Activated T-cell treated with anti-CD3 and anti-CD28 coated beads for 24 hours (primary cell): ENCODE measurements around the gene ACTN4.

ENCODE experiments used
- DNase-seq: peaks from one replicate; pipeline ENCODE4 v3.0.0-alpha.2; 2020; ENCODE audit warnings: low read depth

ACTN4 gene

GRCh38 chr19:38661136-38661535 is 13.7 kb downstream of the ACTN4 start:
- DNase-seq: no peak

- no peak for DNase-seq
Measured at GRCh38 chr19:38661996-38662395, 14.5 kb downstream of the ACTN4 start.

DNA sequence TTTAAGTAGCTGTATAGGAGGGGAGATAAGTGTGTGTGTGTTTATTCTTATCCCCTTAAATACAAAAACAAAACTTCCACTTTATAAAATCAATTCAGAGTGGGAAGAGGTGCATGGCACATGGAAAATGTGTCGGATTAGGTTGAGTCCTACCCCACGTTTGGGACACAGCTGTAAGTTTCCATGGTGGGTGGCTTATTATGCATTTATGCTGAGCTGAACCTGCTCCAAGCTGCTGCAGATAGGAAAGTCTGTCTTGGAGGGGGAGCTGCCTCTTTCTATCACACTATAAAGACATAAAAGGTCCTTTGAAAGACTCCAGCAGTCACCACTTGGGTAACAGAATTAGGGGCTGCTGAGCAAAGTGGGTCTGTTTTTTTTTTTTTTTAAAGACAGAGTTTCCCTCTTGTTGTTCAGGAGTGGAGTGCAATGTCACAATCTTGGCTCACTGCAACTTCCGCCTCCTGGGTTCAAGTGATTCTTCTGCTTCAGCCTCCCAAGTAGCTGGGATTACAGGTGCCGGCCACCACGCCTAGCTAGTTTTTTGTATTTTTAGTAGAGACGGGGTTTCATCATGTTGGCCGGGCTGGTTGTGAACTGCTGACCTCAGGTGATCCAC is 15.2 kb downstream of the ACTN4 start:
- DNase-seq: no peak

GRCh38 chr19:38663156-38663651 is 15.8 kb downstream of the ACTN4 start:
- DNase-seq: no peak

DNA sequence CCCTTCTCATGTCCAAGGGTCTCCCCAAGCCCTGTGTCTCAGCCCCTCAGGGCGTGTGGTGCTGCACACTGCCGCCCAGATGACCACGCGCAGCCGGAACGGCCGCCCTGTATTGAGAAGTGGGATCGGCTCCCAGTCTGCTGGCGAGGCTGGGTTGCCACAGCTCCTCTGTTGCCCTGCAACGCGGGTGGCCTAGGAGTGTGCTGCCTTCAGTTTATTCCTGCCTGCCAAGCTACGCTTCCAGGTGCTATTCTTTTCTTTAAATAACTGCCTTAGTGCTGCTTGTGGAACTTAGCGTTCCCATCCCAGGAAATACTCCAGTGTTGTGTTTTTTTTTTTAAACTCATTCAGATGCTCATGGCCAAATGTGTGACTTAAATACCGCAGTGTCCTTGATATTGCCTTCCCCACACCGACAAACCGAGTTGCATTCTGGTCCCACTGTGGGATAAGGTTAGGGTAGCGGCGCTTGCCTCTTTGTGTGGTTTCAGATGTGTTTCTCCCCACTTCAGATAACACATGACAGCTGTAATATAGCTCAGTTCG is 16.6 kb downstream of the ACTN4 start:
- no peak for DNase-seq

- DNase-seq: no peak
Measured at GRCh38 chr19:38664503-38665211, 17.2 kb downstream of the ACTN4 start.

DNA sequence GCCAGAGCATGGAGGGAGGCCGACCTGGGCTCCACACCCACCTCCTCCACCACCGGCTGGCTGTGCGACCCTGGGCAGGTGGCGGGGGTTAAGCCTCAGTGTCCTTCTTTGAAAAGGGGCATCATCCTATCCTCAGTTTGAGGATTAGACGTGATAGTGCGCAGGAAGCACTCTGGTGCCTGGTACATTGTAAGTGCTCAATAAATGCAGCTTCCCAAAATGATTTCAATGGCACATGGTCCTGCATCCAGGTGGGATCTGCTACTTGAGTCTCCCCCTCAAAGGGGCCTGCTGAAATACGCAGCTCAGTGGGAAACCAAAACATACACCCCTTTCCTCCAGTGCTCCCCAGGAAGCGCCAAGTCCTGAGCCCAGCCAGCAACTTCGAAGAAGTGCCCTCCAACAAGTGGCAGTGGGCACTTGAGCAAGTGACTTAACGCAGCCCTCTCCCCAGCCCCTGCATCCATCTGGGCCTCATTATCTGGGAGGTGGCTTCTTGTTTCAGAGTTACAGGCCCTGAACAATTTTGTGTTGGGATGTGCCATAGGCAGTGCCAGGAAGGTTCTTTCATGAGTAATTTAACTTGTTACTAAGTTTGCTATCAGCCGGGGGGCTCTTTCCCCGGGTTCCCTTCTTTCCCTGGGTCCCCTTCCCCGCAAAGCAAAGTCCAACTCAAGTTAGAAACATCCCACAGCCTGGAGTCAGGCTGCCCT is 17.9 kb downstream of the ACTN4 start:
- DNase-seq: no peak

DNA sequence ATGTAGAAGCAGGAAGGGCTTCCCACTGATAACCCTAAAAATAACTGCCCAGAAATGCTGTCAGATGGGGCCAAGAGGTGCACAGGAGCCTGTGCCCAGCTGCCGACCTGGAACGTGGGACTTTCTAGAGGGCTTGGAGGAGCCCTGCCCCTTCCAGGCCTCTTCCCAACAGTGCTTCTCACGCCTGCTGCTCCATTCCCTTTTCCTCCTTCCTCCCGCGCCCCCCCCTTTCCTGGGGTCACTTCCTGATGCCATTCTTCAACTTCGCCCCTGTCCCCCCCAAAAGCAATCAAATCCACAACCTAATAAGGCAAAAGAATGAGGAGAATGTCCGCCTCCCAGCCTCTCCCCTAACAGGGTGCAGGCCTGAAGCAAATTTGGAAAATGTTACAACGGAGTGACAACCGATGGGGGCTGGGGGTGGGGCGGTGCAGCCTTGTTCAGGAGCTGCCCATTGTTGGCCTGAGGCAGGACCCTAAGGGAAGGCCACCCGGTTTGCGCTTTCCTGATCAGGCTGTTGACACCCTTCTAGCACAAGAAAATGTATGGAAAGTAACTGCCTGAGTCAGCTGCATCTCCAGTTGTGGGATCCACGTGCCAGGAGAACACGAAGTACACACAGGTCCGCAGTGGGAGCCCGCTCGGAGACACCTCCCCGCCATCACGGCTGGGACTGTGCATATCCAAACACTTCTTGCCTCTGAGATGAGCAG is 18.7 kb downstream of the ACTN4 start:
- no peak for DNase-seq

DNA sequence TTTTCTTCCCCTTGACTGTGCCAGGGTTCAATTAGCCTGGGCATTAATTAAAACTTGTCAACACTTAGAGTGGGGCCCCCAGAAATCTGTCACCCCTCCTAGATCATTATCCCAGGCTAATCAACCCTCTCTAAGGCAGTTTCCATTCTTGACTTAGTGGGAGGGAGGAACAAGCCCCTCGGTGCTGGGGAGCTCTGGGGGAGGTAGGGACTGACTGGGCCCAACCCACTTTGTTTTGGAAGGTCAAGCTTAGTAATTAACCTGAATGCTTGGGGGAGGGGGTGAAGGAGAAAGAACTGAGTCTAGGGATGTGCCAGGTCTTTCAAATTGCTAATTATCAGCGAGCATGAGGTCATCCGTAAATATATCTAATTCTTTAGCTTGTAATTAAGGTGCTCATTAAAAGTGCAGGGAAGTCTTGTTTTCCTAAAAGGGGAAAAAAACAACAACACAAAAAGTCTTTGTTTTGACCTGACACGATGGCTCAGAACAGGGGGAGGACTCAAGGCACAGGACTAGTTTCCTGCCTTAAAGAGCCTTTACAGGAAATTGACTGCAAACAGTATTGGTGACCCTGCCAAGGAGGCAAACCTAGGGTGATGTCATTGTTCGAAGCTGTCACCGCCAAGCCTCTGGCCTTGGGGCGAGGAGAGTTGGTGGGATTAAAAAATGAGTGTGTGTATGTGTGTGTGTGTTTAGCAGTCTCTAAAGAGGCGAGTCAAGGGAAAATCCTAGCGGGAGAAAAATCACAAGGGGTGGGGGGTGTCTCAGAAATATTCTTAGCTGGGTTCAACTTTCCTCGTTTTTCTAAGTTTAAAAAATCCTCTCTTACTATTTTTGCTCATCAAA is 19.4 kb downstream of the ACTN4 start:
- no peak for DNase-seq

DNA sequence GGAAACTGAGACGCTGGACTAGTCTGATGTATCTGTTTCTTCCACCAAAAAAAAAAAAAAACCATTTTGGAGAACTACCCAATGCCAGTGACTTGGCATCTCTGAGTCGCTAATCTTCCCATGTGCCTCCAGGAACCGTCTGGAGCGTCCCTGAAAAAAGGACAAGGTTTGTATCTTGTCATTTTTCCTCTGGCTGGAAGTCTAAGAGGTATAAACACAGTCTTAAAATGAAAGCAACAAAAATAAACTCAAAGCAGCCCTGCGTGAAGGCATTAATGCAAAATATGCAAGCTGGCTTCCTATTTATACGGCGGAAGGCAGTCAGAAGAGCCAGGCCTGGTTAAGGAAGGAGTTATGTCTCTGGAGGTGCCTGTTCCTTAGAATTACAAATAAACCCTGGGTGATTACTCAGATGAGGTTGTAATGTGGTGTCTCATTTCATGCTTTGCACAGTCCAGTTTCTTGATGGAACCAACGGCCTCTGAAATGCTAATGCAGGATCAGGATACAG is 20.3 kb downstream of the ACTN4 start:
- DNase-seq: no peak

DNA sequence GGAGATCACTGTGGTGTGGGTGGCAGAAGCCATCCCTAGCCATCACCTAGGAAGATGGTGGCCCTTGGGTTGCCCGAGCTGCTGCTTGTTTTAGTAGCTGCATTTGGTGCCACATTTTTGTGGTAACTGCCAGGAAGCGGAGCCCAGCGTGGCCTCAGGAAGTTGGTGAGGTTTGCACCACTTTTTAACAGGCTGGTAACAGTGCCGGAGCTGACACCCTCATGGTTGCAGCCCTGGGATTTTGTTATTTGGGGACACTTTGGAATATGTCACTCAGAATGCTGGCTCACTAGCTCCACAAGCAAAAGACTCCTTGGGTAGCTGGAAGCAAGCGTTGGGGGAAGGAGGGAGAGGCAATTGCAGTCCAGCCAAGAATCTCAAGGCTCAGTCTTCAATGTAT is 22.1 kb downstream of the ACTN4 start:
- DNase-seq: no peak

DNA sequence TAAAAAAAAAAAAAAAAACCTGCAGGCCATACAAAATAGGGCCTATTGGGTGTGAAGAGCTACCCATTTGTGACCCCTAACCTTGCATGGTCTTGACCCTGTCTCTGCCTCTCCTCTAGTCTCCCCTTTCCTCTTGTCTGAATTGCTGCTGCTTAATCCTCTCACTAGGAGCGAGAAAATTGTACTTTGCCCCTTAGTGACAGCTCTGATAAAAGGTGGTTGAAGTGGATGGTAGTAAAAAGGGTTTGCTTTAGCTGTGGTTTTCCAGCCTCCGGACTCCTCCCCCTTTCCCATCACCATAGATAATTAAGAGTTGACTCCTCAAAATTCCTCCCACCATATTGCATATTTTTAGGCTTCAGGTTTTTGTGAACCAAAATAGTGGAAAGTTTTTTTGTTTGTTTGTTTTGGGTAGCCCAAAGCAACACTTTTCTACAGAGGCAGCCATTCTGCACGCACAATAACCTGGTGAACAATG is 23.5 kb downstream of the ACTN4 start:
- DNase-seq: no peak

- no peak for DNase-seq
Measured at GRCh38 chr19:38671654-38672053, 24.2 kb downstream of the ACTN4 start.

DNA sequence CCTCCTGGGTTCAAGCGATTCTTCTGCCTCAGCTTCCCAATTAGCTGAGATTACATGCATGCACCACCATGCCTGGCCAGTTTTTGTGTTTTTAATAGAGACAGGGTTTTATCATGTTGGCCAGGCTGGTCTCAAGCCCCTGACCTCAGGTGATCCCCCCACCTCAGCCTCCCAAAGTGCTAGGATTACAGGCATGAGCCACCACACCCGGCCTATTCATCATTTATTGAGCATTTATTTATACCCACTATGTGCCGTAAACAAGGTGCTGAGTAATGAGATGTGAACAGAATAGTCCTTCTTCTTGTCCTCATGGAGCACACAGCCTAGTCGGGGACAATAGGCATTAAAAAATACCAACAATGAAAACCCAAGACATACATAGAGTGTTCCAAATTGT is 25.6 kb downstream of the ACTN4 start:
- no peak for DNase-seq

DNA sequence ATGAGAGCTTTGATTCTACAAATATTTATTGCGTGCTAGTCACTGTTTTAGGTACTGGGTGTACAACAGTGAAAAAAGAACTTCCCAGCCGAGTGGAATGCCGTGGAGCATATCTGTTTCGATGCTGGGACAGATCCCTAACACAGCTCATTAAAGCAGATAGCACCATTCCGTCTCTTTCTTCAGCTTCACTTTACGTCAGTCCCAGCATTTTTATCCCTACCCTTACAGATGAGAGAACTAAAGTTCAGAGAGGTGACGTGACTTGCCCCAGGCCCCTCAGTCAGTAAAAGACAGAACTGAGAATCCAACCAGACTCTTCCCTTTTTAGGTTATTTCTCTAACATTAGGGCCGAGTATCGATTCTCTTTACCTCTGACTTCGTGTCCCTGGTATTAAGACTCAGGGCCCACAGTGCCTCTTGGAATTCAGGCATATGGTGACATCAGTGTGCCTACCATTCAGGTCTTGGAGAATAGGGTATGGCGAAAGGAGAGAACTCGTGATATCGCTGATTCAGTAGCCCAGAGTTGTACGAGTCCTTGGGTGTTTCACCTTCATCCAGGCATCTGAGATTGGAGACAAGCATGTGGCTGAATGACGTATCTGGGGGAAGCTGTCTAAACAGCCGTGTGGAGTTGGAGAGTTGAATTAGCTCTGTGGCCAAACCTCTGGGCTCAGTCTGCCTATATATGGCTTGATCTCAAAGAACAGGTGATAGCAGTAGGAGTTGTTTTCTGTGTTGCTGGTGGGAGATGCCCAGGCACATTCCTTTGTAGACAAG is 27.1 kb downstream of the ACTN4 start:
- no peak for DNase-seq

DNA sequence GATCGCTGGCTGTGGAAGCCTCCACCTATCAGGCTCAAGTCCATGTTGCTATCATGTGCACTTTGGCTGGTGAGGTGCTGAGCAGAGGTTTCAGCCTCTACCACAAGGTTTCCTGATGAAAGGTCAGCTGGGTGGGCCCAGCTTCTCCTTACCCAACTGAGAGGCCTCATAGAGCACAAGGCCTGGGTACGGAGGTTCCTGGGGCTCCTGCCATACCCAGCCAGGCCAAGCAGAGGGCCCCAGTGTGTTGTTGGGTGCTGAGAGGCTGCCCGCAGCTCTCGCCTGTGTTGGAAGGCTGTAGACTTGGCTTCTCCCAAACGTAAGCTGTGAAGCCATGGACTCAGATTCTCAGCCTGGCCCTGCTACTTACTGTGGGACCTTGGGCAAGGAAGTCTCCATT is 28.2 kb downstream of the ACTN4 start:
- DNase-seq: no peak

DNA sequence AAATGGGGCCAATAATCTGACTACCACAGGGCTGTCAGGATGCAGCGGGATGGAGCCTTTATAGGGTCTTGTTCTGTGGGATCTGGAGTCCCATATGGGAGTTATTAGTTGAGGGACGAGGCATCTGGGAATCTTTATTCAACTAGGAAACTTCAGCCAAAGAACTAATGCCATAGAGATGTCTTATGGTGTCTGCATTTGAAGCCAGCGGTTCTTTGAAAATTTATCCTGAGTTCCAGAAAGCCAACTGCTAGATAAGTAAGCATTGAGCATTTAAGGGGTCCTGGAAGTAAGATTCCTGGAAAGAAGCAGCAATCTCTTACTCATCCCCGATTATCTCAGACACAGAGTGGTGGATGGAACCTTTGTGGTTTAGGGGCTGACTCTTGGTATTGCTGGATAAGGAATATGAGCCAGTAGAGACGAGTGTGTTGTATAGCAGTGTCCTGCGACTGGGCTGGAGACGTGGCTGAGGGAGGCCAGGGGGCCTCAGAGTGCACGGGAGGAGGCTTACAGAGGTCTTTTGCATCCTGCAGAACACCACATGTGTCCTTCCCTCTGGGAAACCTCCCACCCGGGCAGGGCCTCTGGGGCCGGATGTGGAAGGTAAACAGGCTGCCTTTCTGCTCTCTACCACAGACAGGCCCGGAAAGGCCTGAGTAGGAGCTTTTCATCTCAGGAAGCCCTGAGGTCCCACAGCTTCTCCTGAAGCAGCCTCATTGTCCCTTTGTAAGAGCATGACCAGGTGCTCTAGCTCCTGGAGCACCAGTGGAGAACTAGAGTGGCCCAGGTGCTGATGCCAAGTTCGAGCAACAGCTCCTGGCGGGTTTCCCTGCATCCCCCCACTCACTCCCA is 28.8 kb downstream of the ACTN4 start:
- no peak for DNase-seq

- DNase-seq: no peak
Measured at GRCh38 chr19:38676878-38677646, 29.6 kb downstream of the ACTN4 start.
